Measurements from ENCODE around the gene LIAS. TPM values are rescaled to one million over a fixed set of nuclear protein-coding genes. Genes with fewer than 3 reads are reported as not detected.

The LIAS gene
- total and polyA plus RNA-seq, 2 experiments from 2014 or later = 16.3 to 19.0 TPM

- no peak for TF ChIP-seq CTCF (IDR thresholded peaks at IDR 0.05; ENCODE audit: low read depth, low read length)
- no peaks in the 10 kb centered on the region for H3K4me1 ChIP-seq (ENCODE audit: low read depth)
- H3K4me3 ChIP-seq = no peak overlapping the region
- H3K27me3 ChIP-seq = no peaks in the 10 kb centered on the region
- peaks cover 14% of the 10 kb centered on the region for H3K36me3 ChIP-seq
- no peak for DNase-seq (ENCODE audit: low read depth in 1 of 2, low spot score in 1 of 2)
- H3K9me3 ChIP-seq (ENCODE audit: low read depth) = no peaks in the 10 kb centered on the region
- H3K27ac ChIP-seq = no peak overlapping the region
Observed at GRCh38 chr4:39518484-39518883, 59.6 kb downstream of the LIAS start.

GRCh38 chr4:39521253-39521919 is 62.5 kb downstream of the LIAS start:
- H3K27ac ChIP-seq = no peak overlapping the region
- H3K4me3 ChIP-seq = no peak overlapping the region
- peak in 1 of 2 donors; percentile 58 for DNase-seq (ENCODE audit: low read depth in 1 of 2, low spot score in 1 of 2)
- peaks cover 6% of the 10 kb centered on the region for H3K36me3 ChIP-seq
- no peaks in the 10 kb centered on the region for H3K4me1 ChIP-seq (ENCODE audit: low read depth)
- no peak for TF ChIP-seq CTCF (IDR thresholded peaks at IDR 0.05; ENCODE audit: low read depth, low read length)
- no peaks in the 10 kb centered on the region for H3K9me3 ChIP-seq (ENCODE audit: low read depth)
- no peaks in the 10 kb centered on the region for H3K27me3 ChIP-seq

GRCh38 chr4:39522068-39522467 is 63.2 kb downstream of the LIAS start:
- no peak overlapping the region for H3K27ac ChIP-seq
- H3K9me3 ChIP-seq (ENCODE audit: low read depth) = no peaks in the 10 kb centered on the region
- TF ChIP-seq CTCF (IDR thresholded peaks at IDR 0.05; ENCODE audit: low read depth, low read length) = no peak

GRCh38 chr4:39524161-39524957 is 65.5 kb downstream of the LIAS start:
- Histone ChIP-seq H3K4me3 (no peak overlapping the region), H3K9me3 (ENCODE audit: low read depth) (no peaks in the 10 kb centered on the region), H3K27ac (no peak overlapping the region), H3K4me1 (ENCODE audit: low read depth) (no peaks in the 10 kb centered on the region), H3K36me3 (peaks cover 6% of the 10 kb centered on the region), H3K27me3 (no peaks in the 10 kb centered on the region)
- DNase-seq (ENCODE audit: low read depth in 1 of 2, low spot score in 1 of 2) = no peak
- no peak for TF ChIP-seq CTCF (IDR thresholded peaks at IDR 0.05; ENCODE audit: low read depth, low read length)

More at GRCh38 chr4:39522068-39522467, 63.2 kb downstream of the LIAS start:
- Histone ChIP-seq H3K27me3 (no peaks in the 10 kb centered on the region), H3K4me1 (ENCODE audit: low read depth) (no peaks in the 10 kb centered on the region), H3K4me3 (no peak overlapping the region), H3K36me3 (peaks cover 6% of the 10 kb centered on the region)
- no peak for DNase-seq (ENCODE audit: low read depth in 1 of 2, low spot score in 1 of 2)

- H3K27ac ChIP-seq = peak overlapping the region; percentile 96
Observed at GRCh38 chr4:39525822-39526690, 67.2 kb downstream of the LIAS start.

More at GRCh38 chr4:39525822-39526690, 67.2 kb downstream of the LIAS start:
- Histone ChIP-seq H3K4me3 (peak overlapping the region; percentile 73), H3K27me3 (no peaks in the 10 kb centered on the region), H3K36me3 (no peaks in the 10 kb centered on the region), H3K4me1 (ENCODE audit: low read depth) (no peaks in the 10 kb centered on the region), H3K9me3 (ENCODE audit: low read depth) (no peaks in the 10 kb centered on the region)
- no peak for TF ChIP-seq CTCF (IDR thresholded peaks at IDR 0.05; ENCODE audit: low read depth, low read length)
- peak in 1 of 2 donors; percentile 6 for DNase-seq (ENCODE audit: low read depth in 1 of 2, low spot score in 1 of 2)

All from cardiac muscle cell (in vitro differentiated cells and primary cell).